ENCODE results near the gene PHKB.

- TF ChIP-seq POLR2A (IDR thresholded peaks at IDR 0.05): no peak
- no peak for TF ChIP-seq CTCF (IDR thresholded peaks at IDR 0.05)
Measured at GRCh38 chr16:47726031-47726675, 265.0 kb downstream of the PHKB start.

Measured in gastroesophageal sphincter (tissue), 3 donors.